Measurements from ENCODE around the gene SYT7. TPM values are rescaled to one million over a fixed set of nuclear protein-coding genes. Genes with fewer than 3 reads are reported as not detected.

SYT7 gene, protein sequence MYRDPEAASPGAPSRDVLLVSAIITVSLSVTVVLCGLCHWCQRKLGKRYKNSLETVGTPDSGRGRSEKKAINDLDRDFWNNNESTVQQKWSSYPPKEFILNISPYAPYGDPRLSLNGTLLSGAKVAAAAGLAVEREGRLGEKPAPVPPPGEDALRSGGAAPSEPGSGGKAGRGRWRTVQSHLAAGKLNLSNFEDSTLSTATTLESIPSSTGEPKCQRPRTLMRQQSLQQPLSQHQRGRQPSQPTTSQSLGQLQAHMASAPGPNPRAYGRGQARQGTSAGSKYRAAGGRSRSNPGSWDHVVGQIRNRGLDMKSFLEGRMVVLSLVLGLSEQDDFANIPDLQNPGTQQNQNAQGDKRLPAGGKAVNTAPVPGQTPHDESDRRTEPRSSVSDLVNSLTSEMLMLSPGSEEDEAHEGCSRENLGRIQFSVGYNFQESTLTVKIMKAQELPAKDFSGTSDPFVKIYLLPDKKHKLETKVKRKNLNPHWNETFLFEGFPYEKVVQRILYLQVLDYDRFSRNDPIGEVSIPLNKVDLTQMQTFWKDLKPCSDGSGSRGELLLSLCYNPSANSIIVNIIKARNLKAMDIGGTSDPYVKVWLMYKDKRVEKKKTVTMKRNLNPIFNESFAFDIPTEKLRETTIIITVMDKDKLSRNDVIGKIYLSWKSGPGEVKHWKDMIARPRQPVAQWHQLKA
- total RNA-seq = not detected

DNA sequence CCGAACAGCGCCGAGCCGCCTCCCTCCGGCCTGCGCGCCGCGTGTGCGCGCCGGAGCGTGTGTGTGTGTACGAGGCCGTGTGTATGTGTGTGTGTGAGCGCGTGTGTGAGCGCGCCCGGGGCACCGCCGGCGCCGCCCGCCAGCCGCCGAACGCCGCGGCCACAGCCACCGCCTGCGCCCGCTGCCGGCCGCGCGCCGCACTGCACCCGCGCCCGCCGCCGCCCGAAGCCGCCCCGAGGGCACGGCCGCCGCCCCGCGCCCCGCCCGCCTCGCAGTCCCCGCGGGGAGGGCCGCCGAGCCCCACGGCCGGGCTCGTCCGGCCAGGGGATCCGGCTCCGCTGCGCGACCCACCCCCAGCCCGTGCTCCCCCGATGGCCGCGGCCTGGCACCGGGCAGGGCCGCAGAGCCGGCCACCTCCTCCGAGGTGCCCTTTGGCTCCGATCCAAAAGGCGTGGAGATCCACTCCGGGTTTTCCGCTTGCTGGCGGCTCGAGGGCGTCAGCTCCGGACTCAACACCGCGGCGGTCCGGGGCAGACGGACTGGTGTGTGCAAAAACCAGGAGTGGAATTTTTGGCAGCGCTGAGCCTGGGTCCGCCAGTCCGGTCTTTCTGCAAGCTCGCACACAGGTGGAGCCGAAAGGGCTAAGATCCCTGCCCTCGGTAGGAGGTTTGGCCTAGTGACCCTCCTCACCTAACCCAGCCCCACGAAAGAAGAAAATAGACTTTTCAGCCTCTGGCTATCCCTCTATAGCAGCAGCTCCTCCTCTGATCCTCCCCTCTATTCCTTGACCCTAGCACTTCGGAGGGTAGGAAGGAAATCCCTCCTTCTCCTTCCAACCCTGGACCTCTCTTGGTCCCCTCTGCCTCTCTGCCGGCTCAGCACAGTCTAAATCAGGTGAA lies at the start of gene SYT7:
TSS of gene SYT7 (minus strand) at position 47 of the 899 bp plus-strand sequence. CDS start 256 bp downstream, outside the sequence.
- peak; percentile 94 for DNase-seq
- Mint-ChIP-seq H3K27ac (no peak within 1 kb of the TSS), H3K9me3 (no peaks in the 10 kb centered on the region), H3K27me3 (peaks cover 42% of the 10 kb centered on the region), H3K4me3 (peak within 1 kb of the TSS; percentile 66), H3K4me1 (peaks cover 4% of the 10 kb centered on the region), H3K36me3 (no peaks in the 10 kb centered on the region)

DNA sequence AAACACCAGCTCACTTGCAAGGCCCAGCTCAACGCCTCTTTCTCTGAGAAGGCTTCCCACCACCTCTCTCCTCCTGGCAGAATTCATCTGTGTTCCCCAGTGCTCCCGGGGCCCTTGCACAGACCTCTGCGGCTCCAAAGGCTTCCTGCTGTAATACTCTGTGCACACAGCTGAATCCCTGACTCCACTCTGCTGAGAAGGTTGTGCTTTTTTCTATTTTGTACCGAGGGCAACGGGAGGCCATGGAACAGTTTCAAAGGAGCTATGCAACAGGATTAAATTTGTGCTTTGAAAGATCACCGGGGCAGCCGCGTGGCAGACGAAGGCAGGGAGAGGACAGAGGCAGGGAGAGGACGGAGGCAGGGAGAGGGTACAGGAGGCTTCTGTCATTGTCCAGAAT lies 49.2 kb upstream of the SYT7 start:
- H3K27ac Mint-ChIP-seq = no peak overlapping the region
- no peaks in the 10 kb centered on the region for H3K9me3 Mint-ChIP-seq
- peaks cover 7% of the 10 kb centered on the region for H3K4me1 Mint-ChIP-seq
- no peak overlapping the region for H3K4me3 Mint-ChIP-seq
- no peaks in the 10 kb centered on the region for H3K36me3 Mint-ChIP-seq
- H3K27me3 Mint-ChIP-seq = peaks cover 5% of the 10 kb centered on the region
- DNase-seq = no peak

DNA sequence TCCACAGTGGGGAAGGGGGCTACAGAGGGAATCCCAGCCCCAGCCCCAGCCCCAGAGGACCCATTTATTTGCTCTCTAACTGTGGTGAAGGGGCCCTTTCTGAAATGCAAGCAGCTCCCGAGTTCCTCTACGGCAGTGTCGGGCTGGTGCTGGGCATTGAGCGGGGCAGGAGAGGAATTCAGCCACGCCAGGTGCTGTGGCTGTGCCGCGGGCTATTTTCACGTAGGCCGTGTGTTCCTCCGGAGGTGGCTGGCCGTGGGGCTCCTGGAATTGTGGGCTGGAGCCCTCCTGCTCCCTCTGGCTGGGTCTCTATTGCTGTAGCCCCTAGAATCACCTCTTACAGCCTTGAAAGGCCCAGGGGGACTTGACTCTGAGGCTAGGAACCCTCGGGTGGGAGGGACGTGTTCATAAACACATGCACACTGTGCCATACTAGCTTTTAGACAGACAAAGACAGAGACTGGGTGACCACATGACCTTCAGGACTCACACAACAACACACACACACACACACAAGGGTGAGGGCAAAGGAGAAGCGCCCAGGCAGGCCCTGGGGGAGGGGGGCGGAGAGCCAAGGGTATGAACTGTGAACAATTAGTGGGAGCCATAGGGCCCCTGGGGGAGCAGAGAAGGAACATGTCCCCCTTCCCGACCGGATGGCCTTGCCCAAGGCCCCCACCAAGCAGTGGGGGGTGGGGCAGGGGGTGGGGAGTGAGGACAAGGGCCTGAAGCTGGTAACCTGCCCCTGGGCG lies 48.4 kb upstream of the SYT7 start:
- Mint-ChIP-seq H3K4me1 (peaks cover 7% of the 10 kb centered on the region), H3K9me3 (no peaks in the 10 kb centered on the region), H3K27ac (no peak overlapping the region), H3K4me3 (no peak overlapping the region), H3K27me3 (peaks cover 5% of the 10 kb centered on the region), H3K36me3 (no peaks in the 10 kb centered on the region)
- no peak for DNase-seq

DNA sequence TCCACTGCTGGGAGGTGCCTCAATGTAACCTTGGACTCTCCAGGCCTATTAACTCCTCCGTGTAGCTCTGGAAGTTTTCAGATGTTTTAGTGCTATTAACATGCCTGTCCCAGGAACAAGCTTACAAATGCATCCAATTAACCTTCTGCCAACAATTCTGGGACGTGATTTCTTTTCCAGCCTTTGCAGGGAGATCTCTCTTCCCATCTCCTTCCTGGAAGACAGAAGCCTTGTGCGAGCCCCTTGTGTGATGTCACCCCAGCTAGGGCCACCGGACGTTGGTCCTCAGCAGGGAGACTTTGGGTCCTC lies 47.7 kb upstream of the SYT7 start:
- Mint-ChIP-seq H3K9me3 (no peaks in the 10 kb centered on the region), H3K27me3 (peaks cover 5% of the 10 kb centered on the region), H3K27ac (no peak overlapping the region), H3K4me3 (no peak overlapping the region), H3K36me3 (no peaks in the 10 kb centered on the region), H3K4me1 (peaks cover 7% of the 10 kb centered on the region)
- no peak for DNase-seq

DNA sequence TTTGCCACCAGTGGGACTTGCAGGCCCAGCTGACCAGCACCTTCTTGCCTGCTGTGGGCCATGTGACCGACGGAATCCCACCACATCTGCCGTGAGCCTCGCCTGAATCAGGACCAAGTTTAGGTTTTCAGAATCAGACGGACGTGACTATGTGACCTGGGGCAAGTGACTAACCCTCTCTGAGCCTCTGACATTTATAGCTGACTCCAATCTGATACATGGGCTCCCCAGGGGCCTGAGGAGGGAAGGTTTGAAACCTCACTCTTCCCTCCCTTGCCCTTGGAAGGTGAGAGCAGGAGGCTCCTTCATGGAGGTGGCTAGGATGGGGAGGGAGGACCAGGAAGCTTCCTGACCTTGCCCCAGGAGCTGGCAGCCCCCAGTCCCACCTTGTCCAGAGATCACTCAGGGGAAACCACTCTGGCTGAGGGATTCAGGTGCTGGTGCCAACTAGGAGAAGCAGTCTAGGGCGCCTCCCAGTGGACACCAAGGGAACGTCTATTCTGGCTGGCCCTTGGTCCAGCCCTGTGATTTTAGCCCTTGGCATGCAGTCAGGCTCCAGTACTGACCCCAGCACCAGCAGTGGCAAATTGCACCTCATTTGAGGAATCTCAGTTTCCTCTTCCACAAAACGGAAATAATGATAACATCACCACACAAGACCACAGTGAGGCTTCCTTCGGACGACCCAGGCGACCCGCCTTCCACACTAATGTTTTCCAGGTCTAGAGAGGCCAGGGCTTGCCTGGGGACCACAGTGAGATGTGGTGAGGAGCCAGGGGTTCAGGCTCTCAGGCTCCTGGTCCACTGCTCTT lies 47.2 kb upstream of the SYT7 start:
- H3K4me1 Mint-ChIP-seq = peaks cover 7% of the 10 kb centered on the region
- DNase-seq = peak; percentile 28
- no peaks in the 10 kb centered on the region for H3K36me3 Mint-ChIP-seq
- H3K4me3 Mint-ChIP-seq = no peak overlapping the region
- no peaks in the 10 kb centered on the region for H3K9me3 Mint-ChIP-seq
- no peak overlapping the region for H3K27ac Mint-ChIP-seq
- peaks cover 5% of the 10 kb centered on the region for H3K27me3 Mint-ChIP-seq

DNA sequence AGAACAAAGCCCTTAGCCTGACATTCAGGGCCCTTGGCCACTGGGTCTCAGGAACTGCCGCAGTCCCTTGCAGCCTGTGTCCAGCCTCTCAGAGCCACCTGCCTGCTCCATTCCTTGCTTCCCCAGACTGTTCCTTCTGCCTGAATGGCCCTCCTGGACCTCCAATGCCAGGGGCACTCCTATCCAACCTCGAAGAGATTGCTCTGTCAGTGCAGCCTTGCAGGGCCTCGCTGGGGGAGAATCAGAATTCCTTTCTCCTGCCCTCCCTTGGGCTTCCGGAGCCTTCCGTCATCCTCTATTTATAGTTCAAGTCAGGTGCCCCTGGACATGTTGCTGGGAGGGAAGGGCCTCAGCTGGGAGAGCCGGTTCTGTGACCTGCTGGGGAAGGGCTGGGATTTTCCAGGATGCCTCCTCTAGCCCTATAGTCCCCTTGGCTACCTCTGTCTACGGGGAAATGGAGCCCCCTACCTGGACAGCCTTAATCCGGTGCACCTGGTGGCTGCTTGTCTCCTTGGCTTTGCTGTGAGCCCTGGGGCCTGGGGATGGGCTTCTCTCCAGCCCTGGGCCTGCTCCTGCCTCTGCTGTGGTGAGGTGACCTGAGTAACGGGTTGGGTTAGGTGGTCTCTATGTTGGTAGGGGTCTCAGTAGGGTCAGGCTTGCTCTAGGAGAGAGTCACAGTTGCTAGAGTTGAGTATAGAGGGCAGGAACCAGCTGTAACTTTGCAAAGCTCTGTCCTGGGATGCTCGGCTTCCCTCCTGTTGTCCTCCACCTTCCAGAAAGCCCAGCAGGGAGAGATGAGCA lies 45.9 kb upstream of the SYT7 start:
- DNase-seq = no peak
- H3K27ac Mint-ChIP-seq = no peak overlapping the region
- peaks cover 10% of the 10 kb centered on the region for H3K27me3 Mint-ChIP-seq
- no peaks in the 10 kb centered on the region for H3K36me3 Mint-ChIP-seq
- no peak overlapping the region for H3K4me3 Mint-ChIP-seq
- peaks cover 7% of the 10 kb centered on the region for H3K4me1 Mint-ChIP-seq
- H3K9me3 Mint-ChIP-seq = no peaks in the 10 kb centered on the region

DNA sequence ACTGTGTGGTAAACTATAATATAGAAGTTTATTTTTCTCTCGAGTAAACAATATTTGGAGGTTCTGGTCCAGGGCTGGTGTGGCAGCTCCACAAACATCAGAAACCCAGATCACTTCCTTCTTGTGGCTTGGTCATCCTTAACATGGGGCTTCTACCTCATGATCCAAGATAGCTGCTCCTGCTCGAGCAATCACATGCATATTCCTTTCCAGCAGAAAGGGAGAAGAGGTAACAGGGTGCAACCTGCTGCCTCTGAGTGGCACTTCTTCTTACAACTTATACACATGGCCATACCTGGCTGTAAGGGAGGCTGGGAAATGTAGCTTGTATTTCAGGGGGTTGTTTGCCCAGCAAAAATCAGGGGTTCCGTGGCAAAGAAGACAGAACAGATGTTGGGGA lies 44.6 kb upstream of the SYT7 start:
- Mint-ChIP-seq H3K36me3 (no peaks in the 10 kb centered on the region), H3K27ac (no peak overlapping the region), H3K4me1 (peaks cover 7% of the 10 kb centered on the region), H3K4me3 (no peak overlapping the region), H3K9me3 (no peaks in the 10 kb centered on the region), H3K27me3 (peaks cover 15% of the 10 kb centered on the region)
- DNase-seq = no peak

DNA sequence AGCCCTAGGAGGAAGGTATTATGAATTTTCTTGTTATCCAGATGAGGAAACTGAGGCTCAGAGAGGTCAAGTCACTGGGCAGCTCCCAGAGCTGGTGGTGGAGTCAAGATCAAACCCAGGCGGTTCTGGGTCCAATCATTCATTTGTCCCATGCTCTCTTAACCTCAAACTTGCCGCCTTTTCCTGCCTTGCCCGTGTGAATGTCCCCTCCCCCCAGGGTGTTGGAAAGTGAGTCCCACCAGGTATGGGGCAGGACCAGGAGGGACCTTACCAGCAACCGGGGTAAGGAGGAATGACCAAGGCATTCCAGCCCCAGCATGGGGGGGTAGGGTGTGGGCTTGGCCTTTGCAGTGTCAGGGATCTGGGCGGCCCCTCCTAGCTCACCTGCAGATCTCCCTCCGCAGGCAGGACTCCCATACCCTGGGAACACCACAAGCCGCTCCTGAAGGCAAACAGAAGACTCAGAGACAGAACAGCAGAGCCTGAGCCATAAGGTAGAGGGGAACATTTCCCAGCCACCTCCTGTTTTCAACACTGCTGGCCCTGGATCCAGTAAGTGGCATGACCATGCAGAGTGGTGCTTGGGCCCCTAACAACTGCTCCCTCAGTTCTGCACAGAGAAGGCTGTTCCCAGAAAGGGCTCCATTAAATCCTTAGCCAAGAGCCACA lies 41.2 kb upstream of the SYT7 start:
- H3K4me1 Mint-ChIP-seq = no peaks in the 10 kb centered on the region
- no peak for DNase-seq
- no peaks in the 10 kb centered on the region for H3K36me3 Mint-ChIP-seq
- peaks cover 27% of the 10 kb centered on the region for H3K27me3 Mint-ChIP-seq
- no peak overlapping the region for H3K4me3 Mint-ChIP-seq
- no peak overlapping the region for H3K27ac Mint-ChIP-seq
- H3K9me3 Mint-ChIP-seq = no peaks in the 10 kb centered on the region

DNA sequence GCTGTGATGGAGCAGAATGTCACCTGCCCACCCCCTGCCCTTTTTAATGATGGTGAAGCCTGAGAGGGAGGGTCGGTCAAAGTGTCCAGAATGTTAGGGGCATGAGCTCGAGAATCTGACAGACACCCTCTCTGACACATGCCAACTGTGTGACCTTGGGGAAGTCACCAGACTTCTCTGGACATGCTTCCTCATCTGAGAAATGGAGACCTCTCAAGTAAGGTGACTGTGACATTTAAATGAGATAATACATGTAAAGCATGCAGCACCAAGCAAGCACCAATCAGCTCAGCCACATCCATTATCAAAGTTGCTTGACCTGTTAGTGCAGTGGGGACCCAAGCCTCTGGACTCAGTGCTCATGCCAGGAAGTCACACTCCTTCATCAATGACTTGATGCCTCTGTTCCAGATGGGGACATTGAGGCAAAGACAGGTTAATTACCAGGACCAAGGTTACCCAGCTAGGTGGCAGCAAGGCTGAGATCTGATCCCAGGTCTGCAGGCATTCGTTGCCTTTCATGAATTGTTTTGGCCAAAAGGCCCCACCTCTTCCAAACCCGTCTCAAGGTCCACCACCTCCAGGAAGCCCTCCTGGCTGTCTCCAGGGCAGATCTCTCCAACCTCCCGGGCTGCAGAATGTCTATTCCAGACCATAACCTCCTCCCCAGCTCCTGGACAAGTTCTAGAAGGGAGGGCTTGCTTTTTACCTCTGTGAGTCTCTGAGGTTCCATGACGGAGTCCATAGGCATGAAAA lies 38.8 kb upstream of the SYT7 start:
- no peaks in the 10 kb centered on the region for H3K36me3 Mint-ChIP-seq
- H3K4me1 Mint-ChIP-seq = peaks cover 4% of the 10 kb centered on the region
- H3K27me3 Mint-ChIP-seq = peaks cover 22% of the 10 kb centered on the region
- no peak overlapping the region for H3K4me3 Mint-ChIP-seq
- no peaks in the 10 kb centered on the region for H3K9me3 Mint-ChIP-seq
- no peak for DNase-seq
- no peak overlapping the region for H3K27ac Mint-ChIP-seq

DNA sequence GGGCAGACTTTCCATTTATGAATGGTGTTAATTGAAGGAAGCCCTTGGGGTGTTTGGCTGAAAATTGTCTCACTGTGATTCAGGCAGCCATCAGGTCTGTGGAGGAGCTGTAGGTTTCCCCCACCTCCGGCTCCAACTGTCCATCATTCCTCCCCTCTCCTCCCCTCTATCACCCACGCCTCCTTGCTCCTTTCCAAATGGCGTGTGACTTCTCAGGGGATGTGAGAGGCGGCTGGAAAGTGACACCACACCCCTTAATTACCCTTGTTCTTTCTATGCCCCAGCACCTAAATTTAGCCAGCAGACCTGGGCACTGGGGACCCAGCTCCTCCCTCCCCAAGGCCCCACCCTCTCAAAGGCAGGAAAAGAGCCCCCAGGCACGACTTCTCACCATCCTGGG lies 38.1 kb upstream of the SYT7 start:
- Mint-ChIP-seq H3K27ac (no peak overlapping the region), H3K4me3 (no peak overlapping the region), H3K36me3 (no peaks in the 10 kb centered on the region), H3K9me3 (no peaks in the 10 kb centered on the region), H3K4me1 (peaks cover 4% of the 10 kb centered on the region), H3K27me3 (peaks cover 22% of the 10 kb centered on the region)
- no peak for DNase-seq

DNA sequence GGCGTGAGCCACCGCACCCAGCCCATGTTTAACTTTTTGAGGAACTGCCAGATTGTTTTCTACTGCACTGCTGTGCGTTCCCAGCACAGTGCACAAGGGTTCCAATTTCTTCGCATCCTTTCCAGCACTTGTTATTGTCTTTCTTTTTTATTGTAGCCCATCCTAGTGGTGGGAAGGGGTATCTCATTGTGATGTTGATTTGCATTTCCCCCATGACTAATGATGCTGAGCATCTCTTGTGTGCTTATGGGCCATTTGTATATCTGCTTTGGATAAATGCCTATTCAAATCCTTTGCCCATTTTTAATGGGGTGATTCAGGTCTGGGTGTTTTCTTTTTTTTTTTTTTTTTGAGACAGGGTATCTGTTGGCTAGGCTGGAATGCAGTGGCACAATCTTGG lies 36.6 kb upstream of the SYT7 start:
- peaks cover 19% of the 10 kb centered on the region for H3K27me3 Mint-ChIP-seq

DNA sequence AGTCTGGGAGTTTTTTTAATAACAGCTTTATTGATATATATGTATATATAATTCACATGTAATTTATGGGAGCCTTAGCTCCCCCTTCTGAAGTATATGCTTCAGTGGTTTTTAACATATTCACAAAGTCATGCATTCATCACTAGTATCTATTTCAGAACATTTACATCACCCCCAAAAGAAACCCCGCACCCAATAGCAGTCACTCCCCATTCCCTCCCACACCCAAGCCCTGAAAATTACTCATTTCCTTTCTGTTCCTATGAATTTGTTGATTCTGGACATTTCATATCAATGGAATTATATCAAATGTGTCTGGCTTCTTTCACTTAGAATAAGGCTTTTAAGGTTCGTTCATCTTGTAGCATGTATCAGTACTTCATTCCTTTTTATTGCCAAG lies 35.6 kb upstream of the SYT7 start:
- H3K27me3 Mint-ChIP-seq = peaks cover 18% of the 10 kb centered on the region
- H3K27ac Mint-ChIP-seq = no peak overlapping the region
- peaks cover 4% of the 10 kb centered on the region for H3K4me1 Mint-ChIP-seq
- H3K36me3 Mint-ChIP-seq = no peaks in the 10 kb centered on the region
- H3K9me3 Mint-ChIP-seq = no peaks in the 10 kb centered on the region
- DNase-seq = no peak
- H3K4me3 Mint-ChIP-seq = no peak overlapping the region

More for the DNA sequence above, 36.6 kb upstream of the SYT7 start:
- Mint-ChIP-seq H3K4me3 (no peak overlapping the region), H3K9me3 (no peaks in the 10 kb centered on the region), H3K36me3 (no peaks in the 10 kb centered on the region), H3K4me1 (peaks cover 4% of the 10 kb centered on the region), H3K27ac (no peak overlapping the region)
- no peak for DNase-seq

All from activated naive CD8-positive, alpha-beta T cell treated with anti-CD3 and anti-CD28 coated beads for 36 hours (primary cell).